Transverse colon (tissue), 4 donors: ENCODE data around the gene IGF2BP1. TPM values are rescaled to one million over a fixed set of nuclear protein-coding genes. Genes with fewer than 3 reads are reported as not detected.

Experiments
- DNase-seq: peaks from one replicate; pipeline ENCODE4 v3.0.0-alpha.2; 2019
- H3K27ac ChIP-seq, 4 donors: fragments of 200-600 bp; sonication (generic); 2 replicates each; pipeline ENCODE4 v1.5.1; 2016 to 2018; ENCODE audit warnings: inconsistent platforms in 4 of 4
- H3K27me3 ChIP-seq: fragments of 200-600 bp; sonication (generic); 2 replicates; pipeline ENCODE4 v1.5.1; 2017; ENCODE audit warnings: inconsistent platforms
- H3K36me3 ChIP-seq, 4 donors: fragments of 200-600 bp; sonication (generic); 2 replicates each; pipeline ENCODE4 v1.5.1; 2017 to 2019; ENCODE audit warnings: inconsistent platforms in 4 of 4
- H3K4me1 ChIP-seq, 4 donors: fragments of 200-600 bp; sonication (generic); 2 replicates each; pipeline ENCODE4 v1.5.1; 2017 to 2020; ENCODE audit warnings: inconsistent platforms in 4 of 4
- H3K4me3 ChIP-seq, 4 donors: fragments of 200-600 bp; sonication (generic); 1 replicate in 1 of 4; 2 replicates in 3 of 4; pipeline versions ENCODE4 v1.5.1 to v1.6.1; 2017 to 2019; ENCODE audit warnings: inconsistent platforms in 4 of 4
- H3K9me3 ChIP-seq, 2 donors: fragments of 200-600 bp; sonication (generic); 2 replicates each; pipeline ENCODE4 v1.5.1; 2017 to 2019; ENCODE audit warnings: inconsistent platforms in 2 of 2
- EP300 ChIP-seq: sonication (generic); formaldehyde crosslinking; IDR thresholded peaks from one replicate; pipeline ENCODE4 v1.6.1; 2017; ENCODE audit warnings: antibody characterized with exemption, low read depth
- POLR2A ChIP-seq: fragments of 450-650 bp; IDR thresholded peaks from one replicate; pipeline ENCODE4 v1.6.1; 2016; ENCODE audit warnings: antibody characterized with exemption, mild to moderate bottlenecking, moderate library complexity
- POLR2AphosphoS5 ChIP-seq, 3 donors: sonication (generic); formaldehyde crosslinking; IDR thresholded peaks; one replicate each; pipeline ENCODE4 v1.6.1; 2016; ENCODE audit warnings: antibody characterized with exemption in 3 of 3
- whole genome bisulfite sequencing, 2 donors: methylation state at CpG; one replicate each; pipeline ENCODE4 v1.1.5; 2018; ENCODE audit warnings: low coverage in 1 of 2; 5-methylcytosine and 5-hydroxymethylcytosine counted together
- in situ Hi-C, 4 donors: fragments of 200-750 bp; cut with MboI; loops; one replicate each; pipeline versions ENCODE4 v1.15.0 to v1.15.1; 2017; ENCODE audit warnings: low sequenced_read_pairs in 3 of 4, low pct_ligation_motif_present in 1 of 4, low pct_unique_long_range_greater_than_20kb in 1 of 4
- intact Hi-C: fragments of 100-400 bp; cut with DNase I; formaldehyde crosslinking; loops from one replicate; pipeline ENCODE4 v1.15.1; 2023; ENCODE audit warnings: low total_unique reads
- total RNA-seq, 4 donors: library from RNA; depleted of rRNA; stranded (reverse); fragments of >200 nt; gene quantifications; one replicate each; pipeline ENCODE4 v1.1.0, GENCODE V29; 2016
- TF ChIP-seq, protein P1 (sequence below), 5 experiments: fragments of 200-600 bp in 3 of 5; fragments of 450-650 bp in 2 of 5; sonication (generic) in 3 of 5; IDR thresholded peaks; 1 replicate in 2 of 5; 2 replicates in 3 of 5; pipeline ENCODE4 v1.5.1; 2016 to 2017; ENCODE audit warnings: antibody characterized with exemption in 5 of 5, inconsistent platforms in 3 of 5, mild to moderate bottlenecking in 2 of 5, moderate library complexity in 1 of 5

IGF2BP1 gene
- total RNA-seq, 4 donors from 2014 or later = under 0.01 TPM; not detected in 3

DNA sequence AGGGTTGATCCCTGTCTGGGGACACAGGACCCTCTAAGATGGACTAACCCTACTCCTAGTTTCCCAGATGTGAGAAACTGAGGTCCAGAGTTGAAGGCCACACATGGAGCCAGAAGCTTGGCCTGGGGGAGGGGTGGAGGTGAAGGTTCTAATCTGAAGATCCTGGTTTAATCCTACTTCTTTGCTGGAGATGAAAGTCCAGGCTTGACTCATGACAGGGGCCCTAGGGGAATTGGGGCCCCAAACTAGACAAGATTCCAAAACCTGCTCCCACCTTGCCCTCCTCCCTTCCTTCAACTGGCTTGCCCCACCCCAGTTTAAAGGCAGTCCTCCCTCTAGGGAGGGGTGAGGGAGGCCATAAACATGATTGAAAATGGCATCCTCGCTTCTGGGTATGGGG, 21.6 kb downstream of the IGF2BP1 start:
- peaks cover 2 to 19% (median 9%) of the 10 kb centered on the region in 4 donors for H3K4me1 ChIP-seq
- in situ Hi-C loops (no loop called here), intact Hi-C loops (no loop called here)
- TF ChIP-seq, protein P1, sequence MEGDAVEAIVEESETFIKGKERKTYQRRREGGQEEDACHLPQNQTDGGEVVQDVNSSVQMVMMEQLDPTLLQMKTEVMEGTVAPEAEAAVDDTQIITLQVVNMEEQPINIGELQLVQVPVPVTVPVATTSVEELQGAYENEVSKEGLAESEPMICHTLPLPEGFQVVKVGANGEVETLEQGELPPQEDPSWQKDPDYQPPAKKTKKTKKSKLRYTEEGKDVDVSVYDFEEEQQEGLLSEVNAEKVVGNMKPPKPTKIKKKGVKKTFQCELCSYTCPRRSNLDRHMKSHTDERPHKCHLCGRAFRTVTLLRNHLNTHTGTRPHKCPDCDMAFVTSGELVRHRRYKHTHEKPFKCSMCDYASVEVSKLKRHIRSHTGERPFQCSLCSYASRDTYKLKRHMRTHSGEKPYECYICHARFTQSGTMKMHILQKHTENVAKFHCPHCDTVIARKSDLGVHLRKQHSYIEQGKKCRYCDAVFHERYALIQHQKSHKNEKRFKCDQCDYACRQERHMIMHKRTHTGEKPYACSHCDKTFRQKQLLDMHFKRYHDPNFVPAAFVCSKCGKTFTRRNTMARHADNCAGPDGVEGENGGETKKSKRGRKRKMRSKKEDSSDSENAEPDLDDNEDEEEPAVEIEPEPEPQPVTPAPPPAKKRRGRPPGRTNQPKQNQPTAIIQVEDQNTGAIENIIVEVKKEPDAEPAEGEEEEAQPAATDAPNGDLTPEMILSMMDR (IDR thresholded peaks at IDR 0.05) = no peak
- no peak for TF ChIP-seq POLR2A
- TF ChIP-seq EP300 = no peak
- TF ChIP-seq POLR2AphosphoS5 (IDR thresholded peaks at IDR 0.05) = no peak
- peaks cover 65% of the 10 kb centered on the region for H3K27me3 ChIP-seq
- no peak overlapping the region for H3K27ac ChIP-seq
- no peak for DNase-seq
- H3K36me3 ChIP-seq = no peaks in the 10 kb centered on the region
- H3K4me3 ChIP-seq = no peak overlapping the region
- 71 to 74% methylated on average over 1 of the region's 1 CpG for WGBS, 2 donors
- H3K9me3 ChIP-seq = no peaks in the 10 kb centered on the region

DNA sequence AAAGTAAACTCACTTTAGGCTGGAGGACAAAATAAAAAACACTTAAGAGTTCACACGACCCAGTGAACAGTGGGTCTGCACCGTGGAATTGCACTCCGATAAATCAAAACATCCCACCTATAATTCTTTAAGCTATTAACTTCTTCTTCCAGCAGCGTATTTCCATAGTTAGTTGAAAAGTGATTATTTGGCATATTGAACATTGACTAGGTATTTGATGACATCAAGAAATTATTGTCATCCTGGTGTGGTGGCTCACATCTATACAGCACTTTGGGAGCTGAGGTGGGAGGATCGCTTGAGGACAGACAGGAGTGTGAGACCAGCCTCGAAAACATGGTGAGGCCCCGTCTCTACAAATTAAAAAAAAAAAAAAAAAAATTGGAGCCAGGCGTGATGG, 23.4 kb downstream of the IGF2BP1 start:
- peaks cover 0 to 10% (median 2%) of the 10 kb centered on the region in 4 donors for H3K4me1 ChIP-seq

DNA sequence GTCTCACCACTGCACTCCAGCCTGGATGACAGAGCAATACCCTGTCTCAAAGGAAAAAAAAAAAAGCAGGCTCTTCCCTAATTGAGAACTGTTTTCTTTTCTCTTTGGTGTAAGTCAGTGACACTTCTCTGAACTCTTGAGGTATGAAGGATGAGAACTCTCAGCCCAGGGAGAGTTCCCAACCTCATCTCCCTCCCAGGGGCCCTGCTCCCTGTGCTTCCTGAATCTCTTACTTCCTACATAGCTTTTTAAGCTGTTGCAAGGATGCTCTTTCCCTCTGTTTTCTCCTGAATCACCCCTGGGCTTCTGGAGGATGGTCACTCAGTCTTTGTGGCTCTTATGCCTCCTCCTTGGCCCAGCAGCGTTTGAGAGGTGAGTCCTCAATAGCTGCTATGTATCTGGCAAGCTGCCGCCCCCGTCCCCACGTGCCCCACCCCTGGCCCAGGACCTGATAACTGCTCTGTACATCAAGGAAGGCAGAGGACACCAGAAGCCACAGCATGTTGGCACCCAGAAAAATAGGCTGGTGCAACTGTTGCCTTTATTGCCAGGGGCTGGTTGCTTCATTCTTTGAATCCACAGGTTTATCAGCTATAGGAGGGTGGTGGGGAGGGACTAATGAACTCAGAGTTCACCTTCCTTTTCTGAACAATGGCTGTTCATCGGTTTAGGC, 24.0 kb downstream of the IGF2BP1 start:
- no peak overlapping the region for H3K27ac ChIP-seq
- intact Hi-C loops (no loop called here), in situ Hi-C loops (no loop called here)
- WGBS, 2 donors = 38% methylated on average over 5 of the region's 5 CpGs; no CpG with 5 or more reads in 1 of the 2 donors
- DNase-seq = no peak
- peaks cover 0 to 10% (median 2%) of the 10 kb centered on the region in 4 donors for H3K4me1 ChIP-seq
- no peak overlapping the region for H3K4me3 ChIP-seq
- no peaks in the 10 kb centered on the region for H3K36me3 ChIP-seq
- peaks cover 40% of the 10 kb centered on the region for H3K27me3 ChIP-seq
- TF ChIP-seq POLR2A (no peak), EP300 (no peak), POLR2AphosphoS5 (IDR thresholded peaks at IDR 0.05) (no peak)
- TF ChIP-seq, protein P1 (IDR thresholded peaks at IDR 0.05) = no peak
- H3K9me3 ChIP-seq = no peaks in the 10 kb centered on the region

More for the DNA sequence above, 23.4 kb downstream of the IGF2BP1 start:
- no peak for DNase-seq
- Histone ChIP-seq H3K27ac (no peak overlapping the region), H3K9me3 (no peaks in the 10 kb centered on the region), H3K36me3 (no peaks in the 10 kb centered on the region), H3K27me3 (peaks cover 47% of the 10 kb centered on the region), H3K4me3 (no peak overlapping the region)
- WGBS, 2 donors = 80 to 85% methylated on average over 7 to 8 of the region's 8 CpGs
- intact Hi-C loops = no loop called here
- TF ChIP-seq POLR2AphosphoS5 (IDR thresholded peaks at IDR 0.05) = no peak
- TF ChIP-seq, protein P1 (IDR thresholded peaks at IDR 0.05) = no peak
- no peak for TF ChIP-seq EP300
- no peak for TF ChIP-seq POLR2A
- in situ Hi-C loops = no loop called here

DNA sequence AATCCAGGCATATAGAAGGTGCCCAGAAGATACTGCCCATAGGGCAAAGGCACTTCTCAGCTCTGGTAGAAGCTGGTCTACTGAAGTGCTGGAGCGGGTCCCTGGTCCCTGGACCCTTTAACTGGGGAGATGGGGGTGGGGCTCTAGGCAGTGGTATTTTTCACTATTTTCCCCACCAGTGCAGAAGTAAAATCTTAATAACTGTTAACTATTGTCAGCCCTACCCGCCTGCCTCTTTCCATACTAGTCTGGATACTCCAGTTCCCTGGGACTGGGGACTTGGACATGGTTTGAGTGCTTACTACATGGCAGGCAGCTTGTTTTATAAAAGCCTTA, 24.6 kb downstream of the IGF2BP1 start:
- in situ Hi-C loops = no loop called here
- TF ChIP-seq, protein P1 (IDR thresholded peaks at IDR 0.05) = no peak
- no peak for TF ChIP-seq EP300

More for the DNA sequence above, 24.6 kb downstream of the IGF2BP1 start:
- Histone ChIP-seq H3K4me1 (peaks cover 0 to 5% (median 2%) of the 10 kb centered on the region in 4 donors), H3K27me3 (peaks cover 35% of the 10 kb centered on the region), H3K4me3 (no peak overlapping the region), H3K36me3 (no peaks in the 10 kb centered on the region), H3K9me3 (no peaks in the 10 kb centered on the region), H3K27ac (no peak overlapping the region)
- WGBS, 2 donors = 93% methylated on average over 2 of the region's 2 CpGs; no CpG with 5 or more reads in 1 of the 2 donors
- intact Hi-C loops = no loop called here
- DNase-seq = no peak
